Neural crest cell (in vitro differentiated cells): ENCODE data around the gene NTMT1. TPM values are rescaled to one million over a fixed set of nuclear protein-coding genes. Genes with fewer than 3 reads are reported as not detected.
"Not testable (repeated sequence)": the region's sequence is repeated elsewhere in the genome, so short reads cannot be mapped to it uniquely, and the experiment has no call there.

ENCODE experiments used
- DNase-seq: peaks from one replicate; pipeline ENCODE4 v3.0.0; 2021; ENCODE audit warnings: low read depth, mixed read lengths, low spot score
- H3K27ac Mint-ChIP-seq: one replicate; pipeline ENCODE4 v1.8.0; 2021; ENCODE audit warnings: mild to moderate bottlenecking, mixed read lengths; ENCODE audit not compliant: unreplicated experiment
- H3K27me3 Mint-ChIP-seq: 2 replicates; pipeline ENCODE4 v1.8.0; 2021; ENCODE audit warnings: low read depth, mild to moderate bottlenecking, mixed read lengths
- H3K36me3 Mint-ChIP-seq: 2 replicates; pipeline ENCODE4 v1.8.0; 2021; ENCODE audit warnings: low read depth, mild to moderate bottlenecking, mixed read lengths
- H3K4me1 Mint-ChIP-seq: 2 replicates; pipeline ENCODE4 v1.8.0; 2021; ENCODE audit warnings: mixed read lengths
- H3K4me3 Mint-ChIP-seq: one replicate; pipeline ENCODE4 v1.8.0; 2021; ENCODE audit warnings: mild to moderate bottlenecking, mixed read lengths
- H3K9me3 Mint-ChIP-seq: 2 replicates; pipeline ENCODE4 v1.8.0; 2021; ENCODE audit warnings: mixed read lengths
- total RNA-seq: library from RNA; stranded (reverse); gene quantifications from 2 replicates; pipeline ENCODE4 v1.2.1, GENCODE V29; 2021
- TF ChIP-seq, protein P1 (sequence below): fragments of 200-600 bp; sonication (generic); conservative IDR thresholded peaks from 2 replicates; pipeline ENCODE4 v1.5.0; 2021; ENCODE audit warnings: antibody characterized with exemption, mild to moderate bottlenecking

Gene NTMT1
- total RNA-seq, 1 donor from 2014 or later = 51.8 TPM

DNA sequence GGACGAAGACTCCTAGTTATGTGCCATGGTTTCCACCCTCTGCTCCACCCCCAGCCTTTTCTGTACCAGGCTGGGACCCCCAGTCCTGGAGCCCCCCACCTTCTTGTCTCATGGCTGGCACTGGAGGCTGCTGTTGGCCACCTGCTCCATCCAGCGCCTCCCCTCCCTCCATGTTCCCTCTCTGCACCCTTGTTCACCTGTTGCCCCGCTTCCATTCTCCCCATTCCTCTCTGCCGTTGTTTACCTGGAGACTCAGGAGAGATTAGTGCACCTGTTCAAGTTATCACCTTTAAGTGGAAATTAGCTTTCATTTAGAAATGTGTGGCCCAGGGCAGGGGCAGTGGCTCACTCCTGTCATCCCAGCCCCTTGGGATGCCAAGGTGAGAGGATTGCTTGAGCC, 7.2 kb downstream of the NTMT1 start:
- H3K27ac Mint-ChIP-seq = no peak overlapping the region
- H3K27me3 Mint-ChIP-seq = no peaks in the 10 kb centered on the region
- no peaks in the 10 kb centered on the region for H3K36me3 Mint-ChIP-seq
- no peaks in the 10 kb centered on the region for H3K9me3 Mint-ChIP-seq
- TF ChIP-seq, protein P1, sequence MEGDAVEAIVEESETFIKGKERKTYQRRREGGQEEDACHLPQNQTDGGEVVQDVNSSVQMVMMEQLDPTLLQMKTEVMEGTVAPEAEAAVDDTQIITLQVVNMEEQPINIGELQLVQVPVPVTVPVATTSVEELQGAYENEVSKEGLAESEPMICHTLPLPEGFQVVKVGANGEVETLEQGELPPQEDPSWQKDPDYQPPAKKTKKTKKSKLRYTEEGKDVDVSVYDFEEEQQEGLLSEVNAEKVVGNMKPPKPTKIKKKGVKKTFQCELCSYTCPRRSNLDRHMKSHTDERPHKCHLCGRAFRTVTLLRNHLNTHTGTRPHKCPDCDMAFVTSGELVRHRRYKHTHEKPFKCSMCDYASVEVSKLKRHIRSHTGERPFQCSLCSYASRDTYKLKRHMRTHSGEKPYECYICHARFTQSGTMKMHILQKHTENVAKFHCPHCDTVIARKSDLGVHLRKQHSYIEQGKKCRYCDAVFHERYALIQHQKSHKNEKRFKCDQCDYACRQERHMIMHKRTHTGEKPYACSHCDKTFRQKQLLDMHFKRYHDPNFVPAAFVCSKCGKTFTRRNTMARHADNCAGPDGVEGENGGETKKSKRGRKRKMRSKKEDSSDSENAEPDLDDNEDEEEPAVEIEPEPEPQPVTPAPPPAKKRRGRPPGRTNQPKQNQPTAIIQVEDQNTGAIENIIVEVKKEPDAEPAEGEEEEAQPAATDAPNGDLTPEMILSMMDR = no peak
- peak overlapping the region; percentile 41 for H3K4me3 Mint-ChIP-seq
- no peak for DNase-seq
- H3K4me1 Mint-ChIP-seq = peaks cover 22% of the 10 kb centered on the region

DNA sequence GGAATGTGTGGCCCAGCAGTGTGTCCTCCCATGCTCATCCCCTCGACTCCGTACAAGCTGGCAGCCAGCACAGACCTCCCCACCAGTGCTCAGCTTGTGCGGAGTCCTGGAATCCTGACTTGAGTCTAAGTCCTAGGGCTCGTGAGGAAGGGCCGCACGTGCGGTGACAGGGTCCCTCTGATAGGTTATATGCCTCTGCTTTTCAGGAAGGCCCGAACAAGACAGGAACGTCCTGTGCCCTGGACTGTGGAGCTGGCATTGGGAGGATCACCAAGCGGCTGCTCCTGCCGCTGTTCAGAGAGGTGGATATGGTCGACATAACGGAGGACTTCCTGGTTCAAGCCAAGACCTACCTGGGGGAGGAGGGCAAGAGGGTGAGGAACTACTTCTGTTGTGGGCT, 7.9 kb downstream of the NTMT1 start:
- Mint-ChIP-seq H3K9me3 (no peaks in the 10 kb centered on the region), H3K4me1 (peaks cover 17% of the 10 kb centered on the region), H3K27ac (no peak overlapping the region), H3K4me3 (peak overlapping the region; percentile 19), H3K27me3 (peaks cover 3% of the 10 kb centered on the region), H3K36me3 (peaks cover 2% of the 10 kb centered on the region)
- TF ChIP-seq, protein P1 = no peak
- DNase-seq = no peak

DNA sequence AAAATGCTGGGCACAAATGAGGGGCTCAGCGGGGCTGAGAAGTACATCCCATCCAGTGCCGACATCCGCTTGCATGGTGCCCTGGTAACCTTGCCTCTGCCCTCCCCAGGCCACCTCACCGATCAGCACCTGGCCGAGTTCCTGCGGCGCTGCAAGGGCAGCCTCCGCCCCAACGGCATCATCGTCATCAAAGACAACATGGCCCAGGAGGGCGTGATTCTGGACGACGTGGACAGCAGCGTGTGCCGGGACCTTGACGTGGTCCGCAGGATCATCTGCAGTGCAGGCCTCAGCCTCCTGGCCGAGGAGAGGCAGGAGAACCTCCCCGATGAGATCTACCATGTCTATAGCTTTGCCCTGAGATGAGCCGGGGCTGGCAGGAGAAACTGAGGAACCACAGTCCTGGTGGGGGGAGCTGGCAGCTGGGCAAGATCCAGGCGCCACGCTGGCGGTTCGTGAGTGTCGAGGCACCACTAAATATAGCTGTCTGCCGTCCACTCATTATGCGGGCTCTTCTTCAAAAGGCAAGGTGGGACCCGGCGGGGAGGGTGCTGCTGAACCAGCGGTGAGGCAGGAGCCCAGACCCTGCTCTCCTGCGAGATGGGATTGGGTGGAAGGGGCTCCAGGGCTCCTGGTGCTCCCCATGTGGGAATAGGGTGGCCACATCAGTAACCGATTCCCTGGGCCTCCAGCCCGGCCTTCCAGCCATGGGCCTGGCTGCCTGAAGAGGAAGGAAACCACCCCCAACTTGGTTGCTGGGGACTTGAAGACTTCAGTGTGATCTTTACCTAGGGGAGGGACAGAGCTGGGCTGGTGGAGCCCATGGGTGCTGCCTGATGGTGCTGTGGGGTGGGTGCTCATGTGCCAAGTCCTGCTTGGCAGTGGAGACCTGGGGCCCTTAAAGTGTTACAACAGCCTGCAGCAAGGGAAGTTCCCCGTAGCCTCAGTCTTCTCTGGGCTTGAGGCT, 9.4 kb downstream of the NTMT1 start:
- no peak overlapping the region for H3K27ac Mint-ChIP-seq
- TF ChIP-seq, protein P1 = no peak
- peaks cover 2% of the 10 kb centered on the region for H3K36me3 Mint-ChIP-seq

DNA sequence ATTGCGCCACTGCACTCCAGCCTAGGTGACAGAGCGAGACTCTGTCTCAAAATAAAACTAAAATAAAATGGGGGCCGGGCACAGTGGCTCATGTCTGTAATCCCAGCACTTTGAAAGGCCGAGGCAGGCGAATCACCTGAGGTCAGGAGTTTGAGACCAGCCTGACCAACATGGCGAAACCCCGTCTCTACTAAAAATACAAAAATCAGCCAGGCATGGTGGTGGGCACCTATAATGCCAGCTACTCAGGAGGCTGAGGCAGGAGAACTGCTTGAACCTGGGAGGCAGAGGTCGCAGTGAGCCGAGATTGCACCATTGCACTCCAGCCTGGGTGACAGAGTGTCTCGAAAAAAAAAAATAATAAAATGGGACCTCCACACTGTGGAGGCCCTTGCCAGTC, 10.4 kb downstream of the NTMT1 start:
- H3K36me3 Mint-ChIP-seq, DNase-seq, H3K27me3 Mint-ChIP-seq, H3K9me3 Mint-ChIP-seq, H3K4me3 Mint-ChIP-seq, H3K27ac Mint-ChIP-seq: not testable (repeated sequence)
- H3K4me1 Mint-ChIP-seq = peaks cover 11% of the 10 kb centered on the region

More for the DNA sequence above, 9.4 kb downstream of the NTMT1 start:
- Mint-ChIP-seq H3K4me1 (peaks cover 11% of the 10 kb centered on the region), H3K4me3 (no peak overlapping the region), H3K27me3 (peaks cover 3% of the 10 kb centered on the region), H3K9me3 (no peaks in the 10 kb centered on the region)
- no peak for DNase-seq

DNA sequence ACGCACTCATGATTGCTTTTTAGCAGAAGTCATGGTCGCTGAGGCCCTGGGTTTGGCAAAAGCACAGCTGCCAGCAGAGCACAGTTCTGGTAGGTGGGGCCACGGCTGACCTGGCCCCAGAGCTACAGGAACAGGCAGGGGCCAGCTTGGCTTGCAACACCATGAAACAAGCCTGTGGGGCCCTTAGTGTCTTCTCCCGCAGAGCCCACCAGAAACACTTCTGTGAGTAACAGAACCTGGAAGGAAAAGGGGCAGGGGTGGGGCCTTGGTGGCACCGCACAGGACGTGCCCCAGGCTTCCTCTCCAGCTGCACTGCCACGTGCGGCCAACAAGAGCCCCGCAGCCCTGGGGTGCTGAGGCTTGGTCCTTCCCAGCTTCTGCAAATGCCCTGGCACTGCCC, 11.1 kb downstream of the NTMT1 start:
- TF ChIP-seq, protein P1 = no peak
- no peak overlapping the region for H3K27ac Mint-ChIP-seq
- H3K27me3 Mint-ChIP-seq = peaks cover 3% of the 10 kb centered on the region
- H3K4me1 Mint-ChIP-seq = peaks cover 11% of the 10 kb centered on the region
- peaks cover 2% of the 10 kb centered on the region for H3K36me3 Mint-ChIP-seq
- H3K4me3 Mint-ChIP-seq = peak overlapping the region; percentile 27
- H3K9me3 Mint-ChIP-seq = no peaks in the 10 kb centered on the region
- DNase-seq = no peak
